Adrenal gland (tissue), 5 donors: Measurements from ENCODE around the gene CAMSAP1.

Experiments
- CTCF ChIP-seq, 6 experiments: fragments of 450-650 bp in 4 of 6; fragments of 200-600 bp in 2 of 6; sonication (generic) in 1 of 6; IDR thresholded peaks; 1 replicate in 5 of 6; 2 replicates in 1 of 6; pipeline versions ENCODE4 v1.5.1 to v1.8.0; 2016 to 2021; ENCODE audit warnings: antibody characterized with exemption in 6 of 6, mild to moderate bottlenecking in 2 of 6, moderate library complexity in 1 of 6
- POLR2A ChIP-seq, 2 donors: fragments of 450-650 bp; IDR thresholded peaks; one replicate each; pipeline ENCODE4 v1.6.1; 2017; ENCODE audit warnings: antibody characterized with exemption in 2 of 2, mild to moderate bottlenecking in 2 of 2, moderate library complexity in 1 of 2
- donor health status: DM: no; HTN: no; CAD: no.

- no peak for TF ChIP-seq CTCF (IDR thresholded peaks at IDR 0.05)
- no peak for TF ChIP-seq POLR2A (IDR thresholded peaks at IDR 0.05)
Observed at GRCh38 chr9:135949501-135950134, 42.3 kb upstream of the CAMSAP1 start.
